IPS DF 6.9 (cell line): ENCODE results near the gene AKAIN1.
A peak's percentile ranks its signal among the peaks of the same experiment; 100 is the strongest.

Experiments used
- DNase-seq: peaks from one replicate; pipeline ENCODE4 v3.0.0-alpha.2; 2013; ENCODE audit warnings: low read depth, low spot score
- H3K27ac ChIP-seq: one replicate; pipeline ENCODE4 v1.5.1; 2013; ENCODE audit warnings: low read length, control low read depth
- H3K27me3 ChIP-seq: 2 replicates; pipeline ENCODE4 v1.6.1; 2013; ENCODE audit warnings: mild to moderate bottlenecking, low read length; ENCODE audit not compliant: control insufficient read depth, insufficient read depth
- H3K36me3 ChIP-seq: 2 replicates; pipeline ENCODE4 v1.6.1; 2013; ENCODE audit warnings: low read length; ENCODE audit not compliant: control insufficient read depth, insufficient read depth
- H3K4me1 ChIP-seq: 2 replicates; pipeline ENCODE4 v1.6.1; 2013; ENCODE audit warnings: low read length; ENCODE audit not compliant: control insufficient read depth, insufficient read depth
- H3K4me3 ChIP-seq: 2 replicates; pipeline ENCODE4 v1.5.1; 2013; ENCODE audit warnings: mild to moderate bottlenecking, low read length
- H3K9me3 ChIP-seq: 2 replicates; pipeline ENCODE4 v1.6.1; 2013; ENCODE audit warnings: low read length, inconsistent platforms; ENCODE audit not compliant: control insufficient read depth, insufficient read depth
- WGBS: extraction: QIAGEN DNeasy Blood & Tissue Kit; methylation state at CpG from one replicate; pipeline ENCODE4 v1.1.7; 2013; ENCODE audit warnings: mixed read lengths, missing lambda C conversion rate; ENCODE audit not compliant: insufficient read length, insufficient coverage; 5-methylcytosine and 5-hydroxymethylcytosine counted together

AKAIN1 gene

DNA sequence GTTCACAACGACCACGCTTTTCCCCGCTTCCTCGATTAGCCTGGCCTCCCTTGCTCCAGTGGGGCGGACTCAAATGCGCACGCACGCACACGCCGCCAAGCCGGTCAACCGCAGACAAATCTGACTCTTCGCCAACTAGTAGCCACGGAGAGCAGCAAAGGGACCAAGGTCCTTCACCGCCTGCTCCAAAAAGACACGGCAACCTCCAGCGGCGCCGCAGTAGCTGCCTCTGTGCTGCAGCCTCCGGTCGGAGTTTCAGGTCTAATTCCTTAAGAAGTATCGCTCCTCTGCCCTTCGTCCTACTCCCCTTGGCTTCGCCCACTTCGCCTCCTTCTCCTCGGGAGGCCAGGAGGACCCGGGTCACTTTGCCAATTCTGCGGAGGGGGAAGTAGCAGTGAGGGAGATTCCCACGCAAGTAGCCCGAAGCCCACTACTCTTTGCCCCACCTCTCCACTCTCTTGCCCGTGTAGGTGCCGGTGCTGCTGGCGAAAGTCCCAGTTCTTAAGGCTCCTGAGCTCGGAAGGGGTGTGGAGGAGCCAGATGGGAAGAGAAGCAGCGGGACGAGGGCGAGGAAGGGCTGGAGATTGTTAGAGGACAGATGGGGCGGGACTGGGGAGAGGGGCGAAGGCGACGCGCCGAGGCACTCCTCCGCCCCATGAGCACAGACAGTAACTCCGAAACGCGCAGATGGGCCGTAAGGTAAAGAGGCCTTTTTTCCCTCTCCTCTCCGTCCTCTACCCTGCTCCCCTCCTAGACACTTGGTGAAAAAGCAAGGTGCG is 615 bp downstream of the AKAIN1 start:
- H3K4me3 ChIP-seq: peak overlapping the region; percentile 22; the same call in 1 of the 2 replicates
- no peak for DNase-seq
- peaks cover 28% of the 10 kb centered on the region for H3K27me3 ChIP-seq
- no peaks in the 10 kb centered on the region for H3K4me1 ChIP-seq
- no CpG with 5 or more reads among the region's 50 CpGs for WGBS
- H3K27ac ChIP-seq: no peak overlapping the region
- no peaks in the 10 kb centered on the region for H3K9me3 ChIP-seq
- no peaks in the 10 kb centered on the region for H3K36me3 ChIP-seq

DNA sequence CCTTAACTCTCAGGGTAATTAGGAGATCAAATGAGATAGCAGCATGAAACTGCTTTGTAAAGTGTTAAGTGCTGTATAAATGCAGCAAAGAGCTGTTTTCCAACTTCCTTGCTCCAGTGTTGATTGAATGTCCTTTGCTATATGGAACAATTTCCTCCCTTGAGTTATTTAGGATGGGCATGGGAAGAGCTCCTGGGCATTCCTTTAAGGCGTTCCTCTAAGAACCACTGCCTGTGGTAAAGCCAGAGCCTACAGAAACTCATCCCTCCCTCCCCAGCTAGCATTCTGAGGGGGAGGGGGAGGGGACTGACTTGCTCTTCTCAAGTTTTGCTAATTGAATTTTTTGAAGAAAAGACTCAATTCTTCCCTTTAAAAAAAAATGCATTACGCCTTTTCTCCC is 1.4 kb downstream of the AKAIN1 start:
- H3K4me3 ChIP-seq: no peak overlapping the region
- no CpG with 5 or more reads among the region's 2 CpGs for WGBS
- no peak for DNase-seq
- no peaks in the 10 kb centered on the region for H3K9me3 ChIP-seq
- no peak overlapping the region for H3K27ac ChIP-seq
- H3K36me3 ChIP-seq: no peaks in the 10 kb centered on the region
- no peaks in the 10 kb centered on the region for H3K4me1 ChIP-seq
- H3K27me3 ChIP-seq: peaks cover 28% of the 10 kb centered on the region

GRCh38 chr18:5180254-5180653 is 16.8 kb downstream of the AKAIN1 start:
- Histone ChIP-seq H3K4me3 (no peak overlapping the region), H3K9me3 (no peaks in the 10 kb centered on the region), H3K27me3 (no peaks in the 10 kb centered on the region), H3K27ac (no peak overlapping the region), H3K4me1 (no peaks in the 10 kb centered on the region), H3K36me3 (no peaks in the 10 kb centered on the region)
- DNase-seq: no peak
- WGBS: no CpG with 5 or more reads among the region's 3 CpGs

GRCh38 chr18:5178519-5178918 is 18.5 kb downstream of the AKAIN1 start:
- H3K27me3 ChIP-seq: no peaks in the 10 kb centered on the region
- H3K9me3 ChIP-seq: no peaks in the 10 kb centered on the region
- H3K36me3 ChIP-seq: no peaks in the 10 kb centered on the region
- no peak overlapping the region for H3K4me3 ChIP-seq
- DNase-seq: no peak
- WGBS: no CpG with 5 or more reads among the region's 1 CpG
- no peak overlapping the region for H3K27ac ChIP-seq
- no peaks in the 10 kb centered on the region for H3K4me1 ChIP-seq

DNA sequence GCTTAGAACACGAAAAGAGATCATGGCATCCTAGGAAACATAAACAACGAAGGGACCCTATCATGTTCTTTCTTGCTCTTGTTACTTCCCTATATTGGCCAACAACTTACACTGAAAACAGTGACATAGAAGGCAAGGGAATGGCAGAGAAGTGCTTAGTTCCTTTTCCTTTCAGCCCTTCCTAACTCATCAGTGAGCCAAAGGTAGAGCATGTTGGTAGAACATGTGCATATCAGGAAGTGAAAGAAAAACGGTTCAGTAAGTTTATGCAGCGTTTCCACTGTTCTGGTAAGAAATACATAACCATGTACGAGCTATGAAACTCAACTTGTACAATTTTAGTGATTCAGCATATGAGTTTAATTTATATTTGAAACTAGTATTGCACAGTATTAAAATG is 21.7 kb downstream of the AKAIN1 start:
- no peak for DNase-seq
- Histone ChIP-seq H3K4me1 (no peaks in the 10 kb centered on the region), H3K27ac (no peak overlapping the region), H3K4me3 (no peak overlapping the region), H3K9me3 (no peaks in the 10 kb centered on the region), H3K27me3 (no peaks in the 10 kb centered on the region), H3K36me3 (no peaks in the 10 kb centered on the region)
- no CpG with 5 or more reads among the region's 5 CpGs for WGBS

DNA sequence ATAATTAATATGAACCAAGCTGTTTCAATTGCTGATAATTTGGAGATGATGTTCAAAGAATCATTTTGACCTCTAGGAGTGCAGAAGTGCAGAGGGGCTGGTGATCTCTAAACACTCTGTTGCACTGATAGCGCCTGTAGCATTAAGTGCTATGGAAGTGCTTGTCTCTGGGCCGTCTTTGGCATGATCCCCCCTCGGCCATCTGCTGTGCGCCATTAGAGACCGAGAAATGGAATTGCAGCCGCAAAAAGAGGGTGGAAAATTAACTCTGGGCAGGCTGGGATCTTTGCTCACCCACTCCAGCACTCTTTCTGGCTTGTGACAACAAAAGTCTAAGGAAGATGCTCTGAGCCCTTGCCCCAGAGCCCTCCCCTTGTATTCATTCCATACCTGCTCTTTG is 23.4 kb downstream of the AKAIN1 start:
- Histone ChIP-seq H3K9me3 (no peaks in the 10 kb centered on the region), H3K36me3 (no peaks in the 10 kb centered on the region), H3K4me3 (no peak overlapping the region), H3K27ac (no peak overlapping the region), H3K4me1 (no peaks in the 10 kb centered on the region), H3K27me3 (no peaks in the 10 kb centered on the region)
- DNase-seq: no peak
- WGBS: no CpG with 5 or more reads among the region's 6 CpGs

DNA sequence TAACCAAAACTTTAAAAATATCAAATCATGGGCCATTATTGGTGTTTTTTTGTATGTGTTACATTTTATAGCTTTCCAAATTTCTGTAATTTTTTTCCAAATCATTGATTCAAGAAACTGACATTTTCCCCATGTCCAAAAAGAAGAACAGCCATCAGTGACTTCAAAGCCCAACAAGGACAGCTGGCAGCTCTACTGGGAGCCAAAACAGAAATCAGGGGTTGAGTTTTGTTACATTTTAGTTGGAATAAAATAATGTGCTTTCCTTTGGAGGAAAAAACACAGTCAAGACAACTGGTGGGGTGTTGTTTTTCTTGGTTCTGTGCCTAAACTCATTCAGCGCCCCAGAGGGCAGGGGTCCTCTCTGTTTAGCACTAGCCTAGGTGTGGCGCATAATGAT is 23.8 kb downstream of the AKAIN1 start:
- no CpG with 5 or more reads among the region's 2 CpGs for WGBS
- H3K4me1 ChIP-seq: no peaks in the 10 kb centered on the region
- no peak overlapping the region for H3K27ac ChIP-seq
- no peaks in the 10 kb centered on the region for H3K36me3 ChIP-seq
- H3K4me3 ChIP-seq: no peak overlapping the region
- no peaks in the 10 kb centered on the region for H3K27me3 ChIP-seq
- H3K9me3 ChIP-seq: no peaks in the 10 kb centered on the region
- DNase-seq: no peak

DNA sequence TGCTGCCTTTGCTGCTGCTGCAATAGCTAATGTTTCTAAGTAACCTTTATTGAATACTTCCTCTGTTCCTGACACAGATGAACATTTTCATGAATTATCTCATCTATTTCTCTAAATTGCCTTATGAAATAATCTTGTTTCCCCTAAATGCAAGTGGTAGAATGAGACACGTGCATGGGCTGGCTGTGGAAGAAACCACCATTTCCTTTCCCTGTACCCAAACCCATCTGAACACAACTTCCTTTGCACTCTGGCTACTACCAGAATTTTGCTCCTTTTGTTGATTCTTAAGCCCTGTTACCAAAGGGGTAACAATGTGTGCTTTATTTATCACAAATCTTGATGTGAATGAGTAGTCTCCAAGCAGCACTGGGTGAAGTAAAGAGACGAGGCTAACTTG is 29.2 kb downstream of the AKAIN1 start:
- Histone ChIP-seq H3K4me3 (no peak overlapping the region), H3K36me3 (no peaks in the 10 kb centered on the region), H3K27me3 (no peaks in the 10 kb centered on the region), H3K4me1 (no peaks in the 10 kb centered on the region), H3K9me3 (no peaks in the 10 kb centered on the region), H3K27ac (no peak overlapping the region)
- WGBS: no CpG with 5 or more reads among the region's 2 CpGs
- no peak for DNase-seq

DNA sequence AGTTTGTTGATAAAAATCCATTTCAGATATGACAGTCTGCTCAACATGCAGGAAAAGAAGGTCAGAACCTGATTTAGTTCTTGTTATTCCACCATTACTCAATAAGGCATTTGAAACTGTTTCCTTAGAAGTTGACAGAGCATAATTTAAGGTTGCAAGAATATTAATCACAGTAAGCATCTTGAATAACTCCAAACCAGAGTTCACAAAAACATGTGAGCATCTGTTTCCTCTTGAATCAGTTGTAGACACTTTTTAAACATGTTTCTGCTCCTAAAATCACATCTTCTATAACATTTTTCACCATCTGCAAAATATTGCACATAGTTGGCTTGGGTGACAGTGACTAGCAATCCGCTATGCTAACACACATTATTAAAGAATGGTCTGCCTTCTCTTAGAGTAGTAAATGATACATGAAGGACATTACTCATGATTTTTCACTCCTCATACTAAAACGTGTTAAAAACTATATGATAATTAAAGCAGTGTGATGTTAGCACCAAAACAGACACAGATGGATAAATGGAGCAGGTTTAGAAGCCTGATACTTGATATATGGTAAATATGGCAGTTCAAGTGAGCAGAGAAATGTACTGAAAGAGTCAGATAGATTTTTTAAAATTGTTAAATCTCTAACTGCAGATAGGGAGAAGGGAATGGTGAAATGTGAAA is 30.3 kb downstream of the AKAIN1 start:
- no peaks in the 10 kb centered on the region for H3K9me3 ChIP-seq
- no peak for DNase-seq
- no peak overlapping the region for H3K27ac ChIP-seq
- H3K27me3 ChIP-seq: no peaks in the 10 kb centered on the region
- H3K4me1 ChIP-seq: no peaks in the 10 kb centered on the region
- no peaks in the 10 kb centered on the region for H3K36me3 ChIP-seq
- H3K4me3 ChIP-seq: no peak overlapping the region
- whole genome bisulfite sequencing: no CpG with 5 or more reads among the region's 2 CpGs

GRCh38 chr18:5164903-5165302 is 32.2 kb downstream of the AKAIN1 start:
- no peak overlapping the region for H3K27ac ChIP-seq
- no peak overlapping the region for H3K4me3 ChIP-seq
- H3K27me3 ChIP-seq: no peaks in the 10 kb centered on the region
- DNase-seq: no peak
- H3K36me3 ChIP-seq: no peaks in the 10 kb centered on the region
- no CpG with 5 or more reads among the region's 2 CpGs for WGBS
- H3K4me1 ChIP-seq: no peaks in the 10 kb centered on the region
- no peaks in the 10 kb centered on the region for H3K9me3 ChIP-seq

DNA sequence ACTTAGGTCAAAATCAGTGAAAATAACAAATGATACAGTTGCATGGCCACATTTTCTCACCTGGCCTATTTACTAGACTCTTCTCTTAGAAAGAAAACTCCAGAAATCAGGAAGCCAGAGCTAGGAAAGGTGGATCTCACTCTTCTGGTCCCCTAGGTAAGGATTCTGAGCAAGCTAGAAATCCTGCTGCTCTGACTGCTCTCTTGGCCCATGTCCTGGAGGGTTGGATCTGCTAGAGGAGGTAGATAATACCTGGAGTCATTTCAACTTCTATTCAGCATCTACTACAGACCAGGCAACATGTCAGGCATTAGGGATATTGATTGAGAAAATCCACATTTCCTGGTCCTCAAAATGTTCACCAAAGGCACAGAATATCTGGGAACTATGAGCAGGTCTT is 34.9 kb downstream of the AKAIN1 start:
- H3K9me3 ChIP-seq: no peaks in the 10 kb centered on the region
- DNase-seq: no peak

More for the DNA sequence above, 34.9 kb downstream of the AKAIN1 start:
- no peak overlapping the region for H3K4me3 ChIP-seq
- no peak overlapping the region for H3K27ac ChIP-seq
- no peaks in the 10 kb centered on the region for H3K4me1 ChIP-seq
- H3K36me3 ChIP-seq: no peaks in the 10 kb centered on the region
- no peaks in the 10 kb centered on the region for H3K27me3 ChIP-seq
